HUDEP-2 (cell line): ENCODE results near the gene PPP1CB.

Source experiments
- DNase-seq, 76 experiments: peaks; one replicate each; lab custom pipeline; 2025; ENCODE audit not compliant: unreplicated experiment in 76 of 76; lab: John Stamatoyannopoulos, UW

The PPP1CB gene

GRCh38 chr2:28751252-28751955 is at the start of gene PPP1CB:
PPP1CB (plus strand) TSS chr2:28751830; CDS start chr2:28752125, 295 bp downstream.
- DNase-seq: peak in 75 of 76 experiments; percentile 23 to 98 (median 86)

DNA sequence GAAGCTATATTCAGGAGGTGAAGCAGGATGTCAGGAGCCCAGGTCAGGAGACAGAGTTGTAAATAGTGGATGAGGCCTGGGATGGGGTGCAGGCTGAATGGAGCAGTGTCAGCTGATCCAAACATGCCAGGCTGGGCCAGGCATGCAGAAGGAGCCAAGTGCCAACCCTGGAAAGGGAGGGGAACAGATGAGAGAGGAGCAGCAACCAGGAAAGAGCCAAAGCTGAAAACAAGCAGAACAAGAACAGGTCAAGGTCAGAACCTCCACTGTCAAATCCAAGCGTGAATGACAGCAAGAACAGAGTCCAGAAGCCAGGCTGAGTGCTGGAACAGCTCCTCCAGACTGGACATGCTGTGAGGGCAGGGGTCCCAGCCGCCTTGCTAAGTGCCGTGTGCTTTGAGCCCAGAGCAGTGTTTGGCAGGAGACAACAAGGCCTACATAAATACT is 49.2 kb upstream of the PPP1CB start:
- DNase-seq: no peak

DNA sequence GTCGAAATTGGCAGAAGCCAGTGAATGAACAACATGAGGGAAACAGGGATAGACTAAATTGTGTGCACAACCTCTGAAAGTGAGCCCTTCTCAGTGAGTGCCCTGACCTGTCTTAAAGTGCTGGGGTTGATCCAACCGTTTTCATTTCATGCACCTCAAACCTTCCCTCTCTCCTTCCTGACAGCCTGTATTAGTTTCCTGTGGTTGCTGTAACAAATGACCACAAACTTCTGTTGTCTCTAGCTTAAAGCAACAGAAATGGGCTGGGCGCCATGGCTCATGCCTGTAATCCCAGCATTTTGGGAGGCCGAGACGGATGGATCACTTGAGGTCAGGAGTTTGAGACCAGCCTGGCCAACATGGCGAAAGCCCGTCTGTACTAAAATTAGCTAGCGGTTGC is 48.8 kb upstream of the PPP1CB start:
- DNase-seq: no peak

GRCh38 chr2:28704621-28705020 is 47.0 kb upstream of the PPP1CB start:
- DNase-seq: no peak

- no peak for DNase-seq
Observed at GRCh38 chr2:28705751-28706440, 45.7 kb upstream of the PPP1CB start.

DNA sequence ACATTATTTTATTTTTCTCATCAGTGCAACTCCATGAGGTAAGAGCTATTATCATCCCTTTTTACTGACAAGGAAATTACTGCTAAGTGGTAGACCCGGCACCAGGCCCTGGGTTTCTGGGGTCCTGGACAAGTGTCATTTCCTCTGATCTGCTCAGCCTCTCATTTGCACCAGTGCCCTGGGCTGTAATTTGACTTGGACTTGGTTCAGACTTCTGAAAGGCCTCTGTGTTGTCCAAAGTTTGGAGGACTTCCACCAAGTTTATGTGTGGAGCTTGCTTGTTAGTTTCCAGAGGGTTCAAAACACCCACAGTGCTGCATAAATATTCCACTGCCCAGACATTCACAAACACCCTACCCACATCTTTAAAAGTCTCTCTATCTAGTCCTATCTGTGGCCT is 44.0 kb upstream of the PPP1CB start:
- no peak for DNase-seq

DNA sequence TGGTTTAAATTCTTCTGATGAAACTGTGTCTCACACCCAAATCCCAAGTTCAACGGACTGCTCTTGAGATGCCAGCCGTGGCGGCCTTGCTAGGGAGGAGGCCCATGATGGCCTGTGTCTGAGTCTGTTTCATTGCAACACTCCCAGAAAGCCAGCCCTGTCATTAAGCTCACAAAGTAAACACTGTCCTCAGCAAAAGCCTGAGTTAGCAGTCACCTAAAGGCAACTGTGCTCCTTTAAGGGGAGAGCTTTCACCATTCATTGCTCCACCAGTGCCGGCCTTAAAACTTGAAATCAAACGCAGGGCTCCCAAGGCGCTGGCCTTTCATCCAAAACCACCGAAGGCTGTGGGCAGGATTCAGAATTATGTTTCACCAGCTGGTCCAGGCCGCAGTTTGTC is 42.5 kb upstream of the PPP1CB start:
- no peak for DNase-seq

DNA sequence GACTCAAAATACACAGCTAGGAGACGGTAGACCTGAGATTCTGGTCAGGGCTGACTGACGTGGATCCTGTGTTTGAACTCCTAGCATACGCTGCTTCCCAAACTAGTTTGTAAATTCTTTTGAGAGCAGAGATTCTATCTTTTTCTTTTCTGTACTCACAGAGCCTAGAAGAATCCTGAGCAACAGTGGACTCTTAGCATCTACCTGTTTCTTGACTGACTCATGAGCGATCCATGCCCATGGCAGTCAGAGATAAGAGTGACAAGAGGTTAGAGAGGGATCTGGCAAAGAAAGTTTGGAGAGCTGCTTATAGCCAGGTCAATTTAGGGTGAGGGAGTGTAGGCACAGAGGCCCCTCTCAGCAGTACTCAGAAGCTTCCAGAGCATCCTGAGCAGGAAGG is 41.1 kb upstream of the PPP1CB start:
- no peak for DNase-seq

- no peak for DNase-seq
Observed at GRCh38 chr2:28713577-28714298, 37.9 kb upstream of the PPP1CB start.

DNA sequence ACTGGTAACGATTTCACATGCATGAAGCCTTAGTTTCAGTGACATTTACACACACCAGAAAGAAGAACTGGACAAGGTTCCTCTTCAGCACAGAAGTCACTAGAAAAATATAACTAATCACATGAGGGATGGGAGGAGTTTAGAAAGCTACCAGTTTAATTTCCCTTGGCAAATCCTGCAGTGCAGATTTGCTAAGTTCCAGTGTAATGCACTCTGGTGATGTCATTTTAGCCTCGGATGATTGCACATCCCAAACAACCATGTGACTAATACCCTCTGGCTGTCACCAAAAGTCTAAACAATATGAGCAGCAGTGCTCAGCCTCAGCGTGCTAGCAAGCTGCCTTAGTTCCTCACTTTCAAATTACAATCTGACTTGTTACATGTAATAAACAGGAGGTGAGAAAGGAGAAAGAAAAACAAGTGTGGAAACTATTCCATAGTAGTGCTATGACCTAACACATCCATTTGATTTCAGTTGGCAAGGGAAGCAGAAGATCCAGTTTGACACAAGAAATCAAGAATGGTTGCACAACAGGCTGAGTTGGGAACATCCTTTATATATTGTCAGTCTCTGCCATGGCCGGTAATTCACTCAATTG is 35.3 kb upstream of the PPP1CB start:
- DNase-seq: no peak

GRCh38 chr2:28717339-28717758 is 34.3 kb upstream of the PPP1CB start:
- DNase-seq: no peak

- no peak for DNase-seq
Observed at GRCh38 chr2:28720345-28720744, 31.3 kb upstream of the PPP1CB start.

DNA sequence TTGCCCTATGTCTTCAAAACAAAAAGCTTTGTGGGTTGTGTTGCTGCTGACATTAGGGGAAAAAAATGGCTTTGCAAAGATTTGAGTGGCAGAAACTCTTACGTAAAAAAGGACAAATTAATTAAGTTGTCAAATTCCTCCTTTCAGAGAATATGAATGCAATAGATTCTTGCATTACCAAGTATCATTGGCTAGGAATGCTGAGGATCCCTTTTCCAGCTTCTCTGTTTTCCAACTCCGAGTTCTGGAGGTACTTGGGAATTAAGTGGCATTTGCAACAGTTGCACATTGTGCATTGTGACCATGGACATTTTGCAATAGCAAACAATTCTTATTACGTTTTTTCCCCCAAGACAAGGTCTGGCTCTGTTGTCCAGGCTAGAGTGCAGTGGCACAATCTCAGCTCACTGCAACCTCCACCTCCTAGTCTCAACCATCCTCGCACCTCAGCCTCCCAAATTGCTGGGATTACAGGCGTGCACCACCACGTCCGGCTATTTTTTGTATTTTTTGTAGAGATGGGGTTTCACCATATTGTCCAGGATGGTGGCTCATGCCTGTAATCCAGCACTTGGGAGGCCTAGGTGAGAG is 29.9 kb upstream of the PPP1CB start:
- no peak for DNase-seq

DNA sequence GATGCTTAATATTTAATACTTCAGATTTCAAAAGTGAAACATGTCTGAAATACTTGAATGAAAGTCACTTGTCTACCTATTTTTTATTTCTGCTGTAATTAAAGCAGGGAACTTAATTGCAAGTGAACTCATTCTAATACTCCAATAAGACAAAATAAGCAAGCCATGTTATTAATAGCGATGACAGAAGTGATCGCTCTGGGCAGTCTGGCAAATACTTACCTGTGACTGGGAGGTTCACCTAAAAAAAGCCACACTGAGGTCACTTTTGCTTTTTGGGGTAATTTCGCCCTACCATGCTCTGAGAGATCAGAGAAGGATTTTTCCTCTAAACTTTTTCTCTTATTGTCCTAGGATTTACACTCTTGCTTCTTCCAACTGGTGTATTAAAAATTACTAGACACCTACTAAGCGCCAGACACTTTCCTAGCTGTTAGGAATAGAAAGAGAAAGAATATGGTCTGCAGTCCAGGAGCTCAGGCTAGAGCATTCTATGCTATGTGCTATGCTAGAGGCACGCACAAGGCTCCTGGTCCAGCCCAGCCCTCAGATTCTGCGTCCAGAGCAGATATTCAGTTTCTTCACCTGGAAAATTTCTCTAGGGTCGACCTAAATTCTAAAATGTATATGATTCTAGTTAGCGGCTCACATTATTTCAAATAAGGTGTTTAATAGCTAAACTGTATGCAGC is 26.5 kb upstream of the PPP1CB start:
- no peak for DNase-seq

- no peak for DNase-seq
Observed at GRCh38 chr2:28726177-28726576, 25.5 kb upstream of the PPP1CB start.

- no peak for DNase-seq
Observed at GRCh38 chr2:28729698-28730097, 21.9 kb upstream of the PPP1CB start.

DNA sequence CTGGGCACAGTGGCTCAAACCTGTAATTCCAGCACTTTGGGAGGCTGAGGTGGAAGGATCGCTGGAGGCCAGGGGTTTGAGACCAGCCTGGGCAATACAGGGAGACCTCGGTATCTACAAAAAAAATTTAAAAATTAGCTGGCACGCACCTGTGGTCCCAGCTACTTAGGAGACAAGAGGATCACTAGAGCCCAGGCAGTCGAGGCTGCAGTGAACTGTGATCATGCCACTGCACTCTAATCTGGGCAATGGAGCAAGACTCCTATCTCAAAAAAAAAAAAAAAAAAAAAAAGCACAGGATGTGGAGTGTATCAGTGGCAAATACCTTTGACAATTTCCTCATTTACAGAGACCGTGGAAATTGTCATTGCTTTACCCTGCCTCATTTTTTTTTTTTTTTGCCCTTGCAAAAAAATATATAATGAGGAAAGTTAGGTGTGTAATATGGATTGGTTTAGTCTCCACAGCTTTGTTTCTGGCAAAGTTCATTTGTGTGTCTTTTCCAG is 20.9 kb upstream of the PPP1CB start:
- DNase-seq: no peak

GRCh38 chr2:28735511-28735910 is 16.1 kb upstream of the PPP1CB start:
- DNase-seq: no peak

DNA sequence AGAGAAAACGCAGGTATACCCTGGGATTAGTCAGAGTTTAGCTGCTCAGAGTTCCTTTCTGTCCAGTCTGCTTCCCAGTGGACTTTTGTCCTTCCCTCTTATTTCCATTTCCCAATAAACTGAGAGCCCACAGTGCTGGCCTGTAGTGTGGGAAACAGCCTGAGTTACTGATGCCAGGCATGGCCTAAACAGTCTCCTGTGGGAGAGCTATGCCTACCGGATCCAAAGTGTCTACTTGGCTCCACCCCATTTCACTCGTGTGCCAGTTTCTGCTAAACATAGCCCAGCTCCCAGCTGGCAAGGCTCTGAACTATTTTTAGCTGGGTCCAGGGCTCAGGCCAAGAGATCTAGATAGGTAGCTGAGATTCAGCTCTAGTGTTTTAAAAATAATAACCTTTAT is 15.6 kb upstream of the PPP1CB start:
- DNase-seq: no peak

GRCh38 chr2:28737655-28738054 is 14.0 kb upstream of the PPP1CB start:
- no peak for DNase-seq
